ENCODE measurements around the gene MARS1.
"Not testable (repeated sequence)": the region's sequence is repeated elsewhere in the genome, so short reads cannot be mapped to it uniquely, and the experiment has no call there.

MARS1 gene

GRCh38 chr12:57553343-57554202 lies 65.7 kb downstream of the MARS1 start:
- no peak for DNase-seq

GRCh38 chr12:57554453-57554852 lies 66.6 kb downstream of the MARS1 start:
- no peak for DNase-seq

DNA sequence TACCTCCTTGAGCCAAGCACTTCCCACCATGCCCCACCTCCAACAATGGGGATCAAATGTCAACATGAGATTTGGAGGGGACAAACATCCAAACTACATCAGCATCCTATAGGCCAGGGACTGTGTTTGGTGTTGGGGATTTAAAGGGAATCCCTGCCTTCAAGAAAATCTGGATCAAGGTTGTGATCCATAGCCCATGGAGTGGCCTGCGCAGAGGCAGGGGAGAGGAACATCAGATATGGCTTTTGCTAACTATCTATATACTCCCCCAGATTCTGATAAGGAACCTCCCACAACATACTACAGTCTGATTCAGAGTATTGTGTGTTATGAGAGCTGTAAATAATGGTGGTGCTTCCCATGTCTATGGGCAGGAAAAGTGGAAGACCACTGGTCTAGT lies 67.0 kb downstream of the MARS1 start:
- DNase-seq, result no peak

GRCh38 chr12:57558864-57559263 lies 71.0 kb downstream of the MARS1 start:
- DNase-seq, result no peak

DNA sequence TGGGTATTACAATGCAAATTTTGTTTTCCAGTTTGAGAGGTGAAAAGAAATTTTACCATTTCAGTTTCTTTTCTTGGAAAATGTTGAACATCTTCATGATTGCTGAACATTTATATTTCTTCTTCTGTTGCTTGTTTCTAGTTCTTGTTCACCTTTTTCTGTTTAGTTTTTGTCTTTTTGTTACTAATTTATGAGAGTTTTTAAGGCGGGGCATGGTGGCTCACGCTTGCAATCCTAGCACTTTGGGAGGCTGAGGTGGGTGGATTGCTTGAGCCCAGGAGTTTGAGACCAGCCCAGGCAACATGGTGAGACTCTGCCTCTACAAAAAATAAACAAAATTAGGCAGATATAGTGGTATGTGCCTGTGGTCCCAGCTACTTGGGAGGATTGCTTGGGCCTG lies 72.6 kb downstream of the MARS1 start:
- no peak for DNase-seq

DNA sequence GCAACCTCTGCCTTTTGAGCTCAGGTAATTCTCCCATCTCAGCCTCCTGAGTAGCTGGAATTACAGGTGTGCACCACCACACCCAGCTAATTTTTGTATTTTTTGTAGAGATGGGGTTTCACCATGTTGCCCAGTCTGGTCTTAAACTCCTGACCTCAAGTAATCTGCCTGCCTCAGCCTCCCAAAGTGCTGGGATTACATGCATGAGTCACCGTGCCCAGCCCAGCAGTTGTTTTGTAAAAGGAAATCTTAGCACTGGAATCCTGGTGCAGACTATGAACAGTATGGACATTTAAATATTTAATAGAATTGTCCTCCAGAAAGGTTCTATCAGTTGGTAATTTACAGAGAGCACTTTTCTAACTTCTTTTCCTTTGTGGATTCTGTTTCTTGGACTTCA lies 73.2 kb downstream of the MARS1 start:
- not testable (repeated sequence) for DNase-seq

- DNase-seq, result no peak
Observed at GRCh38 chr12:57563358-57563757, 75.5 kb downstream of the MARS1 start.

DNA sequence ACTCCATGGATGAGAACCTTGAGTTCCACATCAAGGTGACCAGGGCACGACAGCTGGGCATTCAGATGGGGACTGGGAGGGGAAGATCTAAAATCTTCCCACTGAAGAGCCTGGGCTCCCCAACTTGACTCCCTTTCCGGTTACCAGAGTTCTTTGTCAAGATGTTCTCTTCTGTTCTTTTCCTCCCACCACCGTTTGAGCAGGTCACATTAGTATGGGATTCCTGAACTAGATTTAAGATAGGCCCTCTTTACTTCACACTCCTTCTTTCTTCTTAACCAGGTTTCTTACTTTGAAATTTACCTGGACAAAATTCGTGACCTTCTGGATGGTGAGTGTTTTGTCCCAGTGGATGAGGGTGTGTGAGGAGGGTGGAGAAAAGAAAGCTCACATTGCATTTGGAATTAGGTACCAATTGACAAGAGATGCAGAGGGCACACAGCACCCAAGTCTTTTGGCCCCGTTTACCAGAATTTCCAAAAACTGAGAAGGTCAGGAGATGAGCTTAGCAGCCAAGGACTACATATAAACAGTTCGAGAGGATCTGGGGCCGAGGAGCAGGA lies 76.4 kb downstream of the MARS1 start:
- DNase-seq, result no peak

Data from stimulated activated CD4-positive, alpha-beta T cell treated with anti-CD3 and anti-CD28 coated beads, Interleukin-12 subunit alpha, Interleukin-12 subunit beta, amount 100 ng/mL, for 4 hours (primary cell).